Measurements from ENCODE around the gene CTNND2.

CTNND2 gene

DNA sequence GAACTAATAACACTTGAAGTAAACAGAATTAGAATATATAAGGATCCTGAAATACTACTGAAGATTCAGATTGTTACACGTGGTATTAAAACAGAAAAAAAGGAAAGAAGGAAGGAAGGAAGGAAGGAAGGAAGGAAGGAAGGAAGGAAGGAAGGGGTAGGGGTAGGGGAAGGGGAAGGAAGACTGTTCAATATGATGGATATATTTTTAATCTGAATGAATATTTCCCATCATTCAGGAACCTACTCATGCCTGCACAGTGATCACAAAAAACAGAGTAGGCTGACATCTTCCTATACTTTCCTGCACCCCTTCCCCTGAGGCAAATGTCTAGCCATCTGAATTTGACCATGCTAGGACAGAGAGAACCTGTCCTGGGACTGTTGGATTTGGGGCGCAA, 133.9 kb downstream of the CTNND2 start:
- no peak for DNase-seq

DNA sequence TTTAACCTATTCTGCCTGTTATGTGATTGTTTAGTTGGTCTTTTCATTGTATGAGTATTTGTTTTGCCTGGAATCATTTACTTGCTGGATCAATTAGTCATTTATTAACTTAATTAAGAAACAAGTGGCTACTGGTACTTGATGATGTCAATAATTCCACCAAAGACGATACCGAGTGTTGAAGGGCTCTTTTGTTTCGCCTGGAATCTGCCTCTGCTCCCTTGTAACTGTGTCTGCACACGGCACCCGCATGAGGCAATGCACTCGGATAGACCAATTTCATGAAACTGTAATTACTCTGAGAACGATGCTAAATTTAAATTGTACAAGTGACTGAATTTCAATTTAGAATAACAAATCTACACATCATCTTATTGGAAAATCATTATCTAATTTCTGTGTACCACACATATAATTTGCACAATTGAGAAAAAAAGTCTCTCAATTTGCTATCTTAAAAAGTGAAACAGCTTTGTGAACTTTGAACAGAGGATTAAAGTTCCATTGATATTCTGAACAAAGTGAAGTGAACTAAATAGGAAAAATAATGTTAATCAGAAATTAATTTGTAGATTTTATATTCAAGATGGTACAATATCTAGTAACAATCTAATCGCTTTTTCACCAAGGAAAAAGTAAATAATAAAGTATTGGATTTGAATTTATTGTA, 143.2 kb downstream of the CTNND2 start:
- DNase-seq = no peak

DNA sequence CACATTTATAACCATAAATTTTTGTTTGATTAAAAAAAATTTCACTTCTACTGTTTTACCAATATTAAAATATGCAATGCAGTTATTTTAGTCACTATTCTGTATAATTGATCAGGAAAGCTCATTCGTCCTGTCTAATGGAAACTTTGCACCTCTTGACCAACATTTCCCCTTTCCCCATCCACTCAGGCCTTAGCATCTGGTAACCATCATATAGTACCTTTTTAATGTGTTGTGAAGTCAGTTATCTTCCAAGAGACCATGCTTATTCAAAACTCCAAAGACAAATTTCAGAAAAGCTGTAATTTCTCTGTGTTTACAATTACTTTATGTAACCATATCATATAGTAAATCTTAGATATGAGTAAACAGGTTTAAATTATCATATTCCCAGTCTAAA, 145.9 kb downstream of the CTNND2 start:
- DNase-seq = no peak

DNA sequence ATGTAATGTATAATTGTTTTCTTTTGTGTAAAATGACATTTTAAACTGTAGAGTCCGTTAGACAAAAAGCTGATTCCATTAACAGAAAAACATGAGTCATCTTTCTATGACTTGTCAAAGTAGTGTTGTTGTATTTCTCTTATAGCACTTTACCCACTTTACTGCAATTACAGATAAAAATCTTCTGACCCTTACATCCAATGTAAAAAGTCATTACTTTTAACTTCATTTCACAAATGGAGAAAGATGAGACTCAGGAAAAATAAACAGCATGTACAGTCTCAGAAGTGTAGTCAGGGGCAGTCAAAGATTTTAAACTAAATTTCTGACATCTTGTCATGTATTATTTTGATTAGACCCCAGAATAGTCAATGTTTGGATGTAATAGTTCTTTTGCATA, 146.6 kb downstream of the CTNND2 start:
- no peak for DNase-seq

DNA sequence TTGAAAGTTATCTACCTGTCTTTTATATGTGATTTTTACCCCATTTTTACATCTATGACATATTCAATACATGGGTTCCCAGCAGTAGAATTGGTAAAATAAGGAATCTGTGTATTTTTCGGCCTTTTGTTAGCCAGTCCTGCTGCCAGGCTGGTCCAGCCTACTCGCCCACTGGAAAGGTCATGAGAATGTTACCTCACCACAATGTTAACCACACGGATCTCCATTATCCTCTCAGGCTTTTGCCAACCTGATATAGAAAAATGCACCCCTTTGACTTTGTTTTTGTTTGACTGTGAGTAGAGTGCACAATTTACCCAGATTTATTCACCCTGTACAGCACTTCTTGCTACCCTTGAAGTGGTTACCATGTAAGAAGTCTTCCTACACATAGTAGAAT, 167.2 kb downstream of the CTNND2 start:
- DNase-seq = no peak

DNA sequence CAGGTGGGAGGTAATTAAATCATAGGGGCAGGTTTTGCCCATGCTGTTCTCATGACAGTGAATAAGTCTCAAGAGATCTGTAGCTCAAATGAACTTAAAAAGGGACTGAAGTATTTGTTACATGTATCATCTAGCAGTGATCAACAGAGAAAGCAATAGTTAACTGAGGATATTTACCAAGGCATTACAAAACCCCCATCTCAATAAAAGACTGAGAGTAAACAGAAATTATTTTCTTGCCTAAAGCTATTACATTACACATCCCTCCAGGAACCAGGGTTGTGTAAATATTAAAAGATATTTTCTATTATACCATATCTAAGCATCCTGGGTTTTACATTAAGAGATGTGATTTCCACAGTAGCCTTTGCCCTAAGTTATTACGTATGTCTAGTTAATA, 169.9 kb downstream of the CTNND2 start:
- no peak for DNase-seq

DNA sequence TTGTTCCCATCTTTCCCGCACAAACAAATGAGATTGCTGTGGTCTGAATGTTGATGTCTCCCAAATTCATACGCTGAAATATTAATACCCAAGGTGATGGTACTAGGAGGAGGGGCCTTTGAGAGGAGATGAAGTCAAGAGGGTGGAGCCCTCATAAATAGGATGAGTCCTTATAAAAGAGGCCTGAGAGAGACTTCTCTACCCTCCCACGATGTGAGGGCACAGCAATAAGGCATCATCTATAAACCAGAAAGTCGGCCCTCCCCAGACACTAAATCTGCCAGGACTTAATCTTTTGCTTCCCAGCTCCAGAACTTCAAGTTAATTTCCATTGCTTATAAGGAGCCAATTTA, 170.4 kb downstream of the CTNND2 start:
- DNase-seq = no peak

DNA sequence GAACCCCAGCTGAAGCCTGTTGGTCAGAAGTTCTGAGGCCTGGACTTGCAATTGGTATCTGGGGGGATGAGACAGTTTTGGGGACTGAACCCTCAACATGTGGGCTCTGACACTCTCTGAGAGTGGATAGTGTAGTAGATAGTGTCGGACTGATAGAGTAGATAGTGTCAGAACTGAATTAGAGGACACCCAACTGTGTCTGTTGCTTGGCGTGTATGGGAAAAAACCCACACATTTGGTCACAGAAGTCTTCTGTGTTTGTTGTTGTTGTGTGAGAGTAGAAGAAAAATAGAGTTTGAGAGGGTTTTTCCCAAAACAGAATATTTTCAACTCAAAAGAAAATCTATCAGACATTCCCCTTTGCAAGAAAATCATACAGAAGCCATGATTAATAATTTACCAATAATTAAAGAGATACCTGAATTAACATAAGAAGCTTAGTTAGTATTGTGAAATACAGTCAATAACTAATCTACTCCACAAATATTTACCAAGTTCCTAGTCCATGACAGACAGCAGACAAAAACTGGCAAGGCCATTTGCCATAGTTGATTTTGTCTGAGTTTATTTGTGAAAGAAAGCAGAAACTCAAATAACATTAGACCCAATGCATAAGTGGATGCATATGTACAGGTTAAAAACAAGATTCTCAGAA, 170.9 kb downstream of the CTNND2 start:
- no peak for DNase-seq

DNA sequence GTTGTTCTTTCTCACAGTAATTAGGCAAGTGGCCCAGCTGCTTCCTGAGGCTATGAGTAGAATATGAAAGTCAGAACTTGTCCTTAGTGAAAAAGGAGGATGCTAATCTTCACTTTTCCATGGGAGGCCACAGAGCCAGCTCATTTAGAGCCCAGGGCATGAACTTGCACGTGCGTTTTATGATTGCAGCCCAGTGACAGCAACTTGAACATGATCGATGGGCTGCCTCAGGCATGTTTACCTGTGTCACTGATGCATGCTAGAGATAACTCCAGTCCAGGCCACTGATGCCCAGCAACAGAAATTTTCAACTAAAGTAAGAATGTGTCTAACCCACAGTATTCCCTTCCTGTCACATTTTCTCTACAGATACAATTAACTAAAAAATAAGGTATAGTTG, 179.3 kb downstream of the CTNND2 start:
- peak; percentile 74 to 86 for DNase-seq

DNA sequence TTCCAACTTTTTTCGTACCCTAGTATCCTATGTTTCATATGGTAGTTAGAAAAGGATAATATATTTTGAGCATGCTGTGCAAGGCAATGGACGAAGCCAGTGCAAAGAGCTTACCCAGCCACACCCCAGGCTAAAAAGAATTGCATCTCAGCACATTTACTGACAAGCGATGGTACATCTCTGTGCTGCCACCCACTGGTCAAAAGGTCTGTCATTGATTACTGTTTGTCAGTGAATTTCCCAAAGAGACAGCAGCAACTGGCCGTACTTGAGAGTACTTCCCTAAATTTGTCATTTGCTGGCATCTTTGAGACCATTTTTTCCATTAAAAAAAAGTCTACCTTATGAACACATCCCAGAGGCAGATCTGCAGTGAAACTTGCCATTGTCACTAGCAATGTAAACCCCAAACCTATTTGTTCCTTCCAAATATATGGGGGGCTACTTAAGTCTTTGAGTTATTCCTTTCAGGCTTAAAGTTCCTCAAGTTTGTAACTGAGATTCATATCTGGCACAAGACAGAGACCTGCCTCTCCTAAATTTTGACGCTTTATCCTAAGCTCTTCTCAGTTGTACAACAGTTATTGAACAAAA, 184.3 kb downstream of the CTNND2 start:
- DNase-seq = peak; percentile 54 to 84

DNA sequence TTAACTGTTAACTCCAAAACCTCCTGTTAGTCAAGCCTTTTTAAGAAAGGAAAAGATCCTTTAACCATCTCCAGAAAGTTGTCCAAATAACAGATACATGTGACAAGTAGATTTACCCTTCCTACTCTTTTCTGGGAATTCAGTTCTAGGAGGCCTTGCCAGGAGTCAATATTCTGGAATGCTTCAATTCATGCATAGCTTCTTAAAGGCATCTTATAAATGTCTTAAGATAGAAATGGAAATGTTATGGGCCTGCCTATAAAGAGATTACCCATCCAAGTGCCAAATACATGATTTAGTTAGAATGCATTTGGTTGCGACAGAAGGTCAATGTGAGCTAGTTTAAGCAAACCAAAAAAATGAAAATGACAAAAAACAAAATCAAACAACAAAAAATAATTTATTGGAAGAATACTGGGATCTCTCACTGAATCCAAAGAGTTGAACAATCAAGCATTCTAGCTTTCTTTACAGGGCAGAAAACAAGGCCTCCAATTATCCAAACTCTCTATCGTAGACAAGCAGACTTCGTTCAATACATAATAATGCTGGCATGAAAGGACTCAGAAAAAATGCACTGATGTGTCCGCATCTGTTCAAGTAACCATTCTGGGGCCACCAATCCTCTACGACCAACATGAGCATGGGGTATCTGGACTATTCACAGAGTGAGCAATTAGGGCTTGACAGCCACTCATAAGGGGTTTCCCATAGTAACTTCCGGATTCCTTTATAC, 188.6 kb downstream of the CTNND2 start:
- no peak for DNase-seq

DNA sequence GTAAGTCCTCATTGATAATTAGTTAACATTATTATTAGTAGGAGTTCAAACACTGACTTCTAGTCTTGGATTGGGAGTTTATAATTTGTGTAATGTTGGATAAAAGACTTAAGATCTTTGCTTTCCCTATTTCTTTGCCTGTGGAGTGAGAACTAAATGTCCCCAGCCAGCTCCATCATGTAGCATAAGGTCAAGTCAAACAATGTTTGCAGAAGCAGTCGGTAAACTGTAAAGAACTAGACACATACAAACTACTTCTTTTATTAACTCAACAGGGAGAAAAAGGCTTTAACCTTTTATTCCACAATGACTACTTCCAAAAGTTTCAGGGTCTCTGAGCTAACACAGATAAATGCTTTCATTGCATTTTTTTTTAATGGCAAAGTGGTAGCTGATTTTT, 192.3 kb downstream of the CTNND2 start:
- no peak for DNase-seq

DNA sequence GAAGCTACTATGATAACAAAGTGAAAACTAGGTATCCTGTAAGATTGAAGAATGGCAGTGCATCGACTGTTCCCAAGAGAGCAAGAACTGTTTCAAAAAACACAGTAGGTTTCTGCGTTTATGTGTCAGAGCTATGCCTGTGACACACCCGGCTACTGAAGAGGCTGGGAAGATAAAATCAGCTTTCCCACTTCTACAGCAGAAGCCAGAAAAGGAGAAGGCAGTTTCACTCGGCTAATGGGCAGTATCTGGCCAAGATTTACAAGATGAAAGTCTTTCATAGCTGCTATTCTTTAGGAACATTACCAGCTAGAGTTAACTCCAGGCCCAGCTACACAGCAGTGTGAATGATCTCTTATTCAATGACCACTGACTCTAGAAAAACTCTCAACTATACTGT, 195.2 kb downstream of the CTNND2 start:
- DNase-seq = no peak

DNA sequence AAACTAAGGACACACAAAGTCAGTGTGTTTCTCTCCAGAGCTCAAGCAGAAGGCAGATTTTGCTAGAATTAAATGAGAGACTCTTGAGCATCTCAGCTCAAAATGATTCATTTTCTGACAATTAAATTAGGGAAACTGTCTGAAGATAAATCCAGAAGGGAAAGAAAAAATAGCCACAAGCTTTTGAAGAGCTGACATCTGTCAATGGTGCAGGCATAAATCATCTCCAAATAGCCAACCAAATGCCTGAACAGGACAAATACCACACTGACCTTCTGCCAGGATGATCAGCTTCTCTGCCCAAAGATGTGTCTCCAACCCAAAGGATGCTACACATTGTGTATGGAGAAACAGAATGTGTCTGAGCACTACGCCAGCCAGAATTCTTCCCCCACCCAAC, 199.3 kb downstream of the CTNND2 start:
- DNase-seq = no peak

DNA sequence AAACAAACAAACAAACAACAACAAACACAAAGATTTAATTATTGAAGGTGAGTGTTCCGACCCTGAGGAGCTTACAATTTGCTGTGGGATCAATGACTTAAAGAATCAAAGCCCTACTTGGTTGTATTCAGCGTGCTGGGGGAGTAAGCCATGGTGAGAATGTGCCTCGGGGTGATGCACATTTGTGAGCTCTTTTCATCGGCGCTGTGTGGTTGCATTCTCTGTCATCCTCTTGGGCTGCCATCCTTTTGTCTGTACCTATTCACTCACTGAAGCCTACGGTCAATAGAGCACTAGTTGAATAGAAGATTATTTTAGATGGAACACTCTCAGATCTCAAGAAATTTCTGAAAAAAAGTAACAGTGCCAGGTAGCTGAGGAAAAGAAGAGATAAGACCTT, 203.9 kb downstream of the CTNND2 start:
- no peak for DNase-seq

DNA sequence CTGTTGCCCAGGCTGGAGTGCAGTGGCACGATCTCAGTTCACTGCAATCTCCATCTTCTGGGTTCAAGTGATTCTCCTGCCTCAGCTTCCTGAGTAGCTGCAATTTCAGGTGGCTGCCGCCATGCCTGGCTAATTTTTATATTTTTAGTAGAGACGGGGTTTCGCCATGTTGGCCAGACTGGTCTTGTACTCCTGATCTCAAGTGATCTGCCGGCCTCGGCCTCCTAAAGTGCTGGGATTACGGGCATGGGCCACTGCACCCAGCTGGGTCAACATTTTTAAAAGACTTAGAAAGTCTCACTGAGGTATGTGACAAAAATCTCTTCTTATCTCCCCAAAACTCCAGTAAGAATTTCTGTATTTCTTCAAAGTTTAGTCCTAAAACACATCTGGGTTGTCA, 211.6 kb downstream of the CTNND2 start:
- no peak for DNase-seq

DNA sequence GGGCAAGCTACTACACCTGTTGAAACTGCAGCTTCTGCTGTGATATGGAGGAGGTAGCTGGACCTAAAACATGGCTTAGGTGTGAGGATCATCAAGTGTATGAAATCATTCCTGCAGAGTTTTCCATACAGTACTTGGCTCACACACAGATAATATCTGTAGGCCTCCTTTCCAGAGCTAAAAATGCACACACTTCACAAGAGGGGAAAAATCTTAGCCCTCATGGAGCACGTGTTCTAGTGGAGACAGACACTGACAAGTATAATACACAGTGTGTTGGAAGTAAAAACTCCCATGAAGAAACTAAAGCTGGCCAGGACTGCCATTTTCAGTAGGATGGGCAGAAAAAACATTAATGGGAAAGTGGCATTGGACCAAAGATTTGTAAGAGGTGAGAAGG, 216.7 kb downstream of the CTNND2 start:
- no peak for DNase-seq

DNA sequence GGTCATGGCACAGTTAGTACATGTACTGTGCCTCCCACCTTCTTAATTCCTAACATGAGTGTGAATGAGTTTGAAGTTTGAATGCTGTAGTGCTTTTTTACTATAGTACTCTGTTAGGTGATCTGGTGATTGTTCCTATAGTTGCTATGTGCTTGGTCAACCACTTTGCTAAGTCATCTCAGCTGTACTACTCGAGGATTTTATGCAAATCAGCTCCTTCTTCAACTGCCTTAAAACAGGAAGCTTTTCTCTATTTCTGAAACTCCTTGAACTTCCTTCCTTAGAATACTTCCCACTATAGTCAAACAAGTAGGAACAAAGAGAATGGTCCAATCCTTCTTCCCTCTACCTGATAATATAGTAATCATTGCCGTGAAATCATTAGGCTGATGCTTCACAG, 219.6 kb downstream of the CTNND2 start:
- DNase-seq = no peak

DNA sequence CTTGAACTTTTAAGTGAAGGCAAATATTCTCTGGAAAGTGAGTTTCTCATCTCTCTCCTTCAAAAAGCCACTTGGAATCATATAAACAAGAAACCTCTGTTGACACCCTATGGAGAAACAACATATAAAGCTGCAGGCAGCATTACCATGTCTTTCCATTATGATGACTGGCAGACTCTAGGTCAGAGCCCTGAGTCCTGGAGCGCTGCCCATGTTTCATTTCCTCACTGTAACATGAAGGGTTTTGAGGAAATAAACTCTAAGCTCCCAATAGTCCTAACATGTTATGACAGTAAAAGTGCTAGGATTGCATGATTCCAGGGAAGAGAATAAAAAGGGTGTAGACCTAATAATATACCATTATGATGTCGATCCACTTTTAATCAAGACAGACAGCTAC, 220.6 kb downstream of the CTNND2 start:
- no peak for DNase-seq

DNA sequence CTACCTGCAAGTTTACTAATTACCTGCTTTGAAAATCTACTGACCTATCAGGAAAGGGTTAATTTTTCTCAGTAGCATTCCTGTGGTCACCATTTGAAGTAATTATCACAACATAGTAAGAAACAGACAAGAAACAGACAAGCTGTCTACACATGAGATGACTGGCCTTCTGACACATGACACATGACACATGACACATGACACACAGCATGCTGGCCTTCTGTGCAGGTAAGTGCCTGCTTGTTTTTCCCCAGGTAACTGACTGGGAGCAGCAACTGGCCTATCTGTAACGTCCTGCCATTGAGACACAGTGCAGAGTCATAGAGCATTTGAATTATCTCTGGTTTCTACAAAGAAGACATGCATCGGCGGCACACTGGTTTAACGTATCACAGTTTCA, 222.4 kb downstream of the CTNND2 start:
- no peak for DNase-seq

DNA sequence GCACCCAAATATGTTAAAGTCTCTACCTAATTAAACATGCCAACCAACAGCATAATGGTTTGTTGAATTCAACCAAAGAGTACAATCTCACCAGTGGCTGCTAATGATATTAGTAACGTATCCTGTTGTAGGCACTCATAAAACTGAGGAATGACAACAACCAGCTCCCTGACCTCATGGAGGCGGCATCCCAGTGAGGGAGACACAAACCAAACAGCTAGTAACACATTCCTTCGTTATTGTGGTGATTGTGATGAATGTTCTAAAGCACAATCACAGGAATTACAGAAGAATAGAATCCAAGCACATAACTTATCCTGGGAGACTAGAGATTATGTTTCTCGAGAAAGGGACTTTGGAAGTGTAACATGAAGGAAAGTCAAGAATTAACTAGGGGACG, 224.6 kb downstream of the CTNND2 start:
- no peak for DNase-seq

DNA sequence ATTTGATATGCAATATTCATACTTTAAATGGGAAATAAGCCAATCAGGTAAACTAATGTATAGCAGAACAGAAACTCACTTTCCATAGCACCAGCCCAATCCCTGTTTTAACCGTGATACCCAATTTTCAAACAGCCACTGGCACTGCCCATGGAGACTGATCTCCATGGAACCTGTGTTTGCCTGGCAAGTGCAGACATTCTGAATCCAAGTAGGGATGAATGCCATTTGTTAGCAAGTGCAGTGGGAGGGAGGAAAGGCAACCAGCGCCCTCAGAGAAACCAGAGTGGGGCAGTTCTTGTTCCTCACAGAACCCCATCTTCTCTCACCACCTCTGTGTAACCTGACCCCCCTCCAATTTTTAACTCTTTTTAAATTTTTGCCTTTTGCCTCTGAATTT, 229.1 kb downstream of the CTNND2 start:
- DNase-seq = no peak

DNA sequence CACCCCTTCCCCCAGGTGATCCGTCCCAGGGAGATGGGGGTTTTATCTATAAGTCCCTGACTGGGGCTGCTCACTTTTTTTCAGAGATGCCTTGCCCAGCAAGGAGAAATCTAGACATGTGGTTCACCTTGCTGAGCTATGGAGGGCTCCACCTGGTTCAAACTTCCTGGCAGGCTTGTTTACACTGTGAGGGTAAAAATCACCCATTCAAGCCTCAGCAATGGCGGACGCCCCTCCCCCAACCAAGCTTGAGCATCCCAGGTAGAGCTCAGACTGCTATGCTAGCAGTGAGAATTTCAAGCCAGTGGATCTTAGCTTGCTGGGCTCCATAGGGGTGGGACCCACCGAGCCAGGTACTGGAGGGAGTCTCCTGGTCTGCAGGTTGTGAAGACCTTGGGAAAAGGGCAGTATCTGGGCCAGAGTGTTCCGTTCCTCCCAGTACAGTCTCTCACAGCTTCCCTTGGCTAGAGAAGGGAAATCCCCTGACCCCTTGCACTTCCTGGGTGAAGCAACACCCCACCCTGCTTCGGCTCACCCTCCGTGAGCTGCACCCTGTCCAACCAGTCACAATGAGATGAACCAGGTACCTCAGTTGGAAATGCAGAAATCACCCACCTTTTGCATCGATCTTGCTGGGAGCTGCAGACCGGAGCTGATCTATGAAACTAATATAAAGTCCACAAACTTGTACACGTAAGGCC, 231.7 kb downstream of the CTNND2 start:
- no peak for DNase-seq

DNA sequence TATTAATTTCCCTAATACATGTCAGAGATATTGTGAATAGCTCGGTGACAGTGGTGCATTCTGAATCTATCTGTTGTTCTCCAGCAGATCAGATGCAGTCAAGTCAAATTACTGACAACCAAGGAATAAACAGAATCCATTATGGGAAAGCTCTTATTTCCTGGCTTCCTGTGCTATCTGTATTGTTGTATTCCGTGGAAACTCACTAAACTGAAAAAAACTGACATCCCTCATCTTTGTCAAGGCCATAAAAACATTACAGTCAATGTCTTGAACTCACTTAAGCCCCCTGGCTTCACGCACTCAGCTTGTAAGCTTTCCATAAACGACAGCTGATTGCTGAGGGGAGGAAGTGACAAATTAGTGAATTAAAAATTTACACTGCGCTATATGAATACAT, 245.9 kb downstream of the CTNND2 start:
- no peak for DNase-seq
